ENCODE data around the gene WBP4.
"Not testable (repeated sequence)": the region's sequence is repeated elsewhere in the genome, so short reads cannot be mapped to it uniquely, and the experiment has no call there.

DNA sequence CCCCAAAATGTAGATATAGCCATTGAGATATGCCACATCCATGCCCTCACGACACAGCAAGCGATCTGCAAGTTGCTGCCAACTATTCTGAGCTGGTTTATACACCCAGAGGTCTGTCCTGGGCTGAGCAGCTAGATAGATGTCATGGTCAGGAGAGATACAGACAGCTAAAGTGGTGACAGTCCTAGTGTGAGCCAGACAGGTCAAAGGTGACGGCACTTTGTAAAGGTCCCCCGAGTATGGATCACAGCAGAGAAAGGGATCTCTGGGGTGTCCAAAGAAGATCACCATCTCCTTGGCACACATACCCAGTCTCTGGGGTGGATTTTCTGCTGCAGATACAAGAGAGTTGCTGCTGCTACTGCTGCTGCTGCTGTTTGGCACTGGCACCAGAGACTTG, 69.9 kb downstream of the WBP4 start:
- TF ChIP-seq, protein P1, sequence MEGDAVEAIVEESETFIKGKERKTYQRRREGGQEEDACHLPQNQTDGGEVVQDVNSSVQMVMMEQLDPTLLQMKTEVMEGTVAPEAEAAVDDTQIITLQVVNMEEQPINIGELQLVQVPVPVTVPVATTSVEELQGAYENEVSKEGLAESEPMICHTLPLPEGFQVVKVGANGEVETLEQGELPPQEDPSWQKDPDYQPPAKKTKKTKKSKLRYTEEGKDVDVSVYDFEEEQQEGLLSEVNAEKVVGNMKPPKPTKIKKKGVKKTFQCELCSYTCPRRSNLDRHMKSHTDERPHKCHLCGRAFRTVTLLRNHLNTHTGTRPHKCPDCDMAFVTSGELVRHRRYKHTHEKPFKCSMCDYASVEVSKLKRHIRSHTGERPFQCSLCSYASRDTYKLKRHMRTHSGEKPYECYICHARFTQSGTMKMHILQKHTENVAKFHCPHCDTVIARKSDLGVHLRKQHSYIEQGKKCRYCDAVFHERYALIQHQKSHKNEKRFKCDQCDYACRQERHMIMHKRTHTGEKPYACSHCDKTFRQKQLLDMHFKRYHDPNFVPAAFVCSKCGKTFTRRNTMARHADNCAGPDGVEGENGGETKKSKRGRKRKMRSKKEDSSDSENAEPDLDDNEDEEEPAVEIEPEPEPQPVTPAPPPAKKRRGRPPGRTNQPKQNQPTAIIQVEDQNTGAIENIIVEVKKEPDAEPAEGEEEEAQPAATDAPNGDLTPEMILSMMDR (IDR thresholded peaks at IDR 0.05), result not testable (repeated sequence)
- TF ChIP-seq POLR2A (IDR thresholded peaks at IDR 0.05), result not testable (repeated sequence)

All from right lobe of liver (tissue), 4 donors.